ENCODE data around the gene BCL2. TPM values are rescaled to one million over a fixed set of nuclear protein-coding genes. Genes with fewer than 3 reads are reported as not detected.

Gene BCL2
- total RNA-seq, 4 donors from 2014 or later, result 14.3 to 34.8 (median 23.5) TPM

- in situ Hi-C loops (cut with MboI; ENCODE audit: low pct_ligation_motif_present in 1 of 4, low pct_unique_long_range_greater_than_20kb in 1 of 4, low sequenced_read_pairs in 3 of 4) (loop anchor here (5.0 to 25.0 kb wide), 5 partner anchors 112 to 613 kb away; partner anchors contain the start of gene PHLPP1 (in 1 of the 4)), intact Hi-C loops (cut with DNase I; ENCODE audit: low total_unique reads) (loop anchor here (5.0 kb wide), 1 partner anchor 1033 kb away; no protein-coding TSS in a partner anchor)
- TF ChIP-seq POLR2AphosphoS5 (IDR thresholded peaks at IDR 0.05) (no peak), EP300 (IDR thresholded peaks at IDR 0.05; ENCODE audit: low read depth) (no peak), POLR2A (IDR thresholded peaks at IDR 0.05) (no peak), CTCF (IDR thresholded peaks at IDR 0.05) (no peak)
- Histone ChIP-seq H3K27me3 (no peaks in the 10 kb centered on the region), H3K4me1 (peaks cover 0 to 16% (median 5%) of the 10 kb centered on the region in 4 donors), H3K27ac (no peak overlapping the region), H3K9me3 (no peaks in the 10 kb centered on the region), H3K4me3 (no peak overlapping the region), H3K36me3 (no peaks in the 10 kb centered on the region)
- DNase-seq, result no peak
- 78 to 88% methylated on average over 8 to 11 of the region's 11 CpGs for WGBS, 2 donors (ENCODE audit: low coverage in 1 of 2)
These were observed 5.6 kb upstream of the BCL2 start for GRCh38 chr18:63325086-63325686.

- Histone ChIP-seq H3K27ac (peak overlapping the region; percentile 26 to 47 (median 38)), H3K4me3 (no peak overlapping the region), H3K27me3 (no peaks in the 10 kb centered on the region), H3K36me3 (no peaks in the 10 kb centered on the region), H3K9me3 (no peaks in the 10 kb centered on the region), H3K4me1 (peaks cover 0 to 16% (median 10%) of the 10 kb centered on the region in 4 donors)
- TF ChIP-seq CTCF (IDR thresholded peaks at IDR 0.05), result peak; percentile 76 to 90 (median 78)
- no peak for TF ChIP-seq POLR2A (IDR thresholded peaks at IDR 0.05)
- 26 to 28% methylated on average over 7 to 8 of the region's 8 CpGs for WGBS, 2 donors (ENCODE audit: low coverage in 1 of 2)
- intact Hi-C loops (cut with DNase I; ENCODE audit: low total_unique reads) (loop anchor here (2.0 to 5.0 kb wide), 2 partner anchors 191 to 306 kb away; no protein-coding TSS in a partner anchor), in situ Hi-C loops (cut with MboI; ENCODE audit: low pct_ligation_motif_present in 1 of 4, low pct_unique_long_range_greater_than_20kb in 1 of 4, low sequenced_read_pairs in 3 of 4) (loop anchor here in 2 of 4 donors (10.0 kb wide), 2 partner anchors 188 to 308 kb away; no protein-coding TSS in a partner anchor)
- peak; percentile 72 for DNase-seq
These were observed 3.5 kb upstream of the BCL2 start for GRCh38 chr18:63322908-63323634.

- WGBS, 2 donors (ENCODE audit: low coverage in 1 of 2), result 71 to 82% methylated on average over 4 of the region's 4 CpGs
- TF ChIP-seq EP300 (IDR thresholded peaks at IDR 0.05; ENCODE audit: low read depth), result no peak
- TF ChIP-seq POLR2AphosphoS5 (IDR thresholded peaks at IDR 0.05), result no peak
- no peak for TF ChIP-seq POLR2A (IDR thresholded peaks at IDR 0.05)
- TF ChIP-seq CTCF (IDR thresholded peaks at IDR 0.05), result no peak
- DNase-seq, result no peak
- peaks cover 0 to 21% (median 14%) of the 10 kb centered on the region in 4 donors for H3K4me1 ChIP-seq
- intact Hi-C loops (cut with DNase I; ENCODE audit: low total_unique reads), result loop anchor here (2.0 to 5.0 kb wide), 2 partner anchors 190 to 305 kb away; no protein-coding TSS in a partner anchor
- no peaks in the 10 kb centered on the region for H3K27me3 ChIP-seq
- no peaks in the 10 kb centered on the region for H3K9me3 ChIP-seq
- no peaks in the 10 kb centered on the region for H3K36me3 ChIP-seq
- in situ Hi-C loops (cut with MboI; ENCODE audit: low pct_ligation_motif_present in 1 of 4, low pct_unique_long_range_greater_than_20kb in 1 of 4, low sequenced_read_pairs in 3 of 4), result loop anchor here in 2 of 4 donors (10.0 kb wide), 2 partner anchors 187 to 307 kb away; no protein-coding TSS in a partner anchor
- no peak overlapping the region for H3K4me3 ChIP-seq
- H3K27ac ChIP-seq, result peak overlapping the region; percentile 26 to 47 (median 38)
These were observed 2.6 kb upstream of the BCL2 start for GRCh38 chr18:63322206-63322605.

- in situ Hi-C loops (cut with MboI; ENCODE audit: low pct_ligation_motif_present in 1 of 4, low pct_unique_long_range_greater_than_20kb in 1 of 4, low sequenced_read_pairs in 3 of 4), result loop anchor here in 2 of 4 donors (10.0 kb wide), 2 partner anchors 186 to 306 kb away; no protein-coding TSS in a partner anchor
- TF ChIP-seq POLR2A (IDR thresholded peaks at IDR 0.05) (no peak), POLR2AphosphoS5 (IDR thresholded peaks at IDR 0.05) (no peak), EP300 (IDR thresholded peaks at IDR 0.05; ENCODE audit: low read depth) (no peak), CTCF (IDR thresholded peaks at IDR 0.05) (no peak)
- Histone ChIP-seq H3K4me1 (peaks cover 3 to 29% (median 20%) of the 10 kb centered on the region in 4 donors), H3K9me3 (no peaks in the 10 kb centered on the region), H3K4me3 (no peak overlapping the region), H3K36me3 (no peaks in the 10 kb centered on the region), H3K27ac (peak overlapping the region; percentile 91 to 94 (median 92)), H3K27me3 (no peaks in the 10 kb centered on the region)
- 79 to 83% methylated on average over 8 to 9 of the region's 9 CpGs for WGBS, 2 donors (ENCODE audit: low coverage in 1 of 2)
- DNase-seq, result no peak
- intact Hi-C loops (cut with DNase I; ENCODE audit: low total_unique reads), result loop anchor here (5.0 kb wide), 1 partner anchor 189 kb away; no protein-coding TSS in a partner anchor
These were observed 1.7 kb upstream of the BCL2 start for GRCh38 chr18:63321291-63321690.

Measured in transverse colon (tissue), 4 donors.